ENCODE measurements around the gene MARCHF9.
"Not testable (repeated sequence)": the region's sequence is repeated elsewhere in the genome, so short reads cannot be mapped to it uniquely, and the experiment has no call there.

The MARCHF9 gene

DNA sequence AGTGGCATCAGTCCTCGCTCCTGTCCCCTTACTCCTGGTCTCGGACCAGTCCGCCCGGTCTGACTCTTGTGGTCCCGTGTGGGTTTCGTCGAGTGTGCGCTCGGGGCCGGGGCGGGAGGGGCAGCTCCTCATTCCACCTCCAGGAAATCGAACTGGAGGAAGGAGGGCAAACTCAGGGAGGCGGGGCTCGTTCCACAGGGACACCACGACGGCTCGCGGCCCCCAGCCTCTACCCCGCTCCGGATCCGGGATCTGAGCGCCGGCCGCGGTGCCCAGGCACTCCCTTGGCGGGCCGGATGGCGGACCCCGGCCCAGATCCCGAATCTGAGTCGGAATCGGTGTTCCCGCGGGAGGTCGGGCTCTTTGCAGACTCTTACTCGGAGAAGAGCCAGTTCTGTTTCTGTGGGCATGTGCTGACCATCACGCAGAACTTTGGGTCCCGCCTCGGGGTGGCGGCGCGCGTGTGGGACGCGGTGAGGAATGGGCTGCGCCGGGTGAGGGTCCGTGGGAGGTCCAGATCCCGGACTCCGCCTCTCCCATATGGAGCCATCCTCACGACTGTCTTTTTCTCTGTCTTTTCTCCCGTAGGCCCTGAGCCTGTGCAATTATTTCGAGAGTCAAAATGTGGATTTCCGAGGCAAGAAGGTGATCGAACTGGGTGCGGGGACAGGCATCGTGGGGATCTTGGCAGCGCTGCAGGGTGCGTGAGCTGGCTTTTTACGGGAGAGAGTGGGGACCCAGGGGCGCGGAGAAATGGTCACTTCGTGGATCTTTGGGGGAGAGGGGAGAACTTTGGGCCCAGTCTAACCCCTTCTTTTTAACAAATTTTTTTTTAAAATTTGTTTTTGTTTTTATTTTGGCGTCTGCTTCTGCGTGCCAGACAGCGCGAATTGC, 17.8 kb downstream of the MARCHF9 start, which contains the start of gene EEF1AKMT3:
EEF1AKMT3 (plus strand) TSS at position 186 of the 894 bp plus-strand sequence; CDS start at position 297, 111 bp downstream.
- DNase-seq: peak; percentile 65

DNA sequence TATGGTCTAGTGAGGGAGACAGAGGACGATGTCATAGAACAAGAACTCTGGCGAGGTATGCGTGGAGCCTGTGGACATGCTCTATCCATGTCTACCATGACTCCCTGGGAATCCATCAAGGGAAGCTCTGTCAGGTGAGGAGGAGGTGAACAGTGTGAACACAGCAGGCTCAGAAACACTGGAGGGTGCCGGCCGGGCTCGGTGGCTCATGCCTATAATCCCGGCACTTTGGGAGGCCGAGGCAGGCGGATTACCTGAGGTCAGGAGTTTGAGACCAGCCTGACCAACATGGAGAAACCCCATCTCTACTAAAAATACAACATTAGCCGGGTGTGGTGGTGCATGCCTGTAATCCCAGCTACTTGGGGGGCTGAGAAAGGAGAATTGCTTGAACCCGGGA, 19.7 kb downstream of the MARCHF9 start:
- DNase-seq: not testable (repeated sequence)

DNA sequence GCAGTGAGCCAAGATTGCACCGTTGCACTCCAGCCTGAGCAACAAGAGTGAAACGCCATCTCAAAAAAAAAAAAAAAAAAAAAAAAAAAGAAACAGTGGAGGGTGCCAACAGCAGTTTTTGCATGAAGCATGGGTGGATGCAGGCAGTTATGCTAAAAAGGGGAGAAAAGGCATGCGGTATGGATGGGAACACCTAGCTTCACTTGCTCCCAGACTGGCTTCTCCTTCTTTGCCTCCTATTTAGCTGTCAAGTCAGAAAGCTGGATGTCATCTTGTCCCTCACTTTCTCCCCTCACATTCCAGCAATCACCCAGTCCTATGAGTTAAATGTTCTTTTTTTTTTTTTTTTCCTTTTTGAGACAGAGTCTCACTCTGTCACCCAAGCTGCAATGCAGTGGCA, 20.1 kb downstream of the MARCHF9 start:
- no peak for DNase-seq

- DNase-seq: peak; percentile 87
Measured at GRCh38 chr12:57775563-57776246, 20.8 kb downstream of the MARCHF9 start.

- no peak for DNase-seq
Measured at GRCh38 chr12:57776247-57776587, 21.3 kb downstream of the MARCHF9 start.

DNA sequence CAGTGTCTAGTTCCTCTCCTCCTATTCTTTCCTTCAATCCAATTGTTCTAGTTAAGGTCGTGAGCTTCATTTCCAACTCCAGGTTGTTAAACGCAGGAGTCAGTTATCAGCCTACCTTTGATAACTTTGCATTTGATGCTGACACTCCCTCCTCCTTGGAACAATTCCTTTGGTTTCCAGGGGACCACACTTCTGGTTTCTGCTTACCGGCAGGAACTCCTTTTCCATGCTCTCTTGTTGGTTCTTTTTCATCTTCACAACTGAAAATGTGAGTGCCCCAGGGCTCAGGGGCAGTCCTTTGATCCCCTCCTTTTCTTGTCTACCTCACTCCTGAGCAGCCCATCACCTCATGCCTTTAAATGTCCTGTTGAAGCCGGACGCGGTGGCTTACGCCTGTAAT, 22.5 kb downstream of the MARCHF9 start:
- DNase-seq: no peak

- no peak for DNase-seq
Measured at GRCh38 chr12:57777911-57778310, 23.0 kb downstream of the MARCHF9 start.

DNA sequence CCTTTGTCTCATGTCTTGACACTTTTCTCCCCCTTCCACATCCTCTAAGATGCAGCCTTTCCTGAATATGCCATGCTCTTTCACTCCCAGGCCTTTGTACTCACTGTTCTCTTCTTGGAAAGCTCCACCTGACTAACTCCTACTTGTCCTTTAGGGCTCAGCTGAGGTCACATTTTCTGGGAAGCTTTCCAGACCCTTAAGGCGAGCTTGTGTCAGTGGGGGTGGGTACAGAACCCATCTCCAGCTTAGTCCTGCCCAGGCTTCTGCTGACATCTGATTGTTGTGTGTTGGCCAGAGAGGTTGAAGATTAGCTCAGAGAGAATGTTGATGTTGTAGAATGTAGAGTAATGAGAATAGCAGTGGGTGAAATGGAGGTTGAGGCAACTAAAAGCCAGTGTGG, 24.8 kb downstream of the MARCHF9 start:
- no peak for DNase-seq

- DNase-seq: no peak
Measured at GRCh38 chr12:57780284-57780897, 25.5 kb downstream of the MARCHF9 start.

- peak; percentile 83 for DNase-seq
Measured at GRCh38 chr12:57781244-57781643, 26.3 kb downstream of the MARCHF9 start.

DNA sequence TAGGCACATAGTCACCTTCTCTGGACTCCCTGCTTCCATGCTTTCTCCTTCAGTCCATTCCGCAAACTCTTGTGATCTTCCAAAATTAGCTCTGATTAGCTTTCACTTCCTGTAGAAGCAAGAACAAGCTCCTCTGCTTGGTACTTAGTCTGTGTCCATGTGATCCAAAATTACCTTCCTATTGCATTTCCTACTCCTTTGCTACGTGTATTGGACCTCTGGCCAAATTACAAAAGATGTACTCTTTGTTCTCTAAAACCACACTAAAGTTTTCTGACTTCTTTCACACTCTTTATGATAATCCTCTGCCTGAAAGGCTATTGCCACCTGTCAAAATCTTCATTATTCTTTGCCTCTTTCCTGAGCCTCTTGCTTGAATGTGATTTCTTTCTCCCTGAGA, 26.9 kb downstream of the MARCHF9 start:
- peak; percentile 58 for DNase-seq

- DNase-seq: no peak
Measured at GRCh38 chr12:57782243-57782607, 27.3 kb downstream of the MARCHF9 start.

DNA sequence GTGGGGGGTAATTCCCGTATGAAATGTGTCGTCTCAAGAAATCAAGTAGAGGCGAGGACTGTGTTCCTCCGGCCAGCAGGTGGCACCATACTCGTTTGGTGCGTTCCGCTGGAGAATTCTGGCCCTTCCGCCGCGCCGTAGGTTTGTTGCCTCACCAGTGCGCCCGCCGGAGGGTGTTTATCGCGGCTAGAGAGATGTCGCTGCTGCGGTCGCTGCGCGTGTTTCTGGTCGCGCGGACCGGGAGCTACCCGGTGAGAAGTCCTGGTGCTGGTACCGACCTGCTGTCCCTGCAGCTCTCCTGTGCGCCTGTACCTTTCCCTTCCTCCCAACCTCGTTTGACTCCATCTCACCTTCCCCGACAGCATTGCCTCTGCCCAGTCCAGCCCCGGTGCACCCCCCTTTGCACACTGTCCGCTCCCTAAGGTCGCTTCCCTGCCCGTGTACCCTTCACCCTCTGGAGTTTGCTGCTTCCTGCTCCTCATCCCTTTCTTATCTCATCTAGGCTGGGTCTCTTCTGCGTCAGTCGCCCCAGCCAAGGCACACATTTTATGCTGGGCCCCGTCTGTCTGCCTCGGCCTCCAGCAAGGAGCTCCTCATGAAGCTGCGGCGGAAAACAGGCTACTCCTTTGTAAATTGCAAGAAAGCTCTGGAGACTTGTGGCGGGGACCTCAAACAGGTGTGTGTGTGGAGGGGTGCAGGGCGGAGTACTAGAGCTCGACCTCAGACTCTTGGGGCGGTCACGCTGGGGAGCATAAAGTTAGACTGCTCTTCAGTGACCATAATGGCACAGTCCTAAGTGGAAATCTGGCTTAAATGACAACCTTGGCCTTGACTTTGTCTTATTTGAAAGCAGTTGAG, 27.9 kb downstream of the MARCHF9 start, which contains the start of gene TSFM:
TSFM (plus strand) TSS at position 180 of the 858 bp plus-strand sequence; CDS start at position 195, 15 bp downstream.
- DNase-seq: peak; percentile 90

DNA sequence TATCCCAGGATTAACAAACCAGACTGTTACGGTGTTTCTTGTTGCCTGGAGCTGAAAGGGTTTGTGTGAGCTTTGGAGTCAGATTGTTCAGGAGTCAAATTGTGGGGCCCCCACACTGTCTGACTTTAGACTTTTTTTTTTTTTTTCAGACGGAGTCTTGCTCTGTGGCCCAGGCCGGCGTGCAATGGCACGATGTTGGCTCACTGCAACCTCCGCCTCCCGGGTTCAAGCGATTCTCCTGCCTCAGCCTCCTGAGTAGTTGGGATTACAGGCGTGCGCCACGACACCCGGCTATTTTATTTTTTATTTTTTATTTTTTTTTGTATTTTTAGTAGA, 28.5 kb downstream of the MARCHF9 start:
- DNase-seq: no peak

DNA sequence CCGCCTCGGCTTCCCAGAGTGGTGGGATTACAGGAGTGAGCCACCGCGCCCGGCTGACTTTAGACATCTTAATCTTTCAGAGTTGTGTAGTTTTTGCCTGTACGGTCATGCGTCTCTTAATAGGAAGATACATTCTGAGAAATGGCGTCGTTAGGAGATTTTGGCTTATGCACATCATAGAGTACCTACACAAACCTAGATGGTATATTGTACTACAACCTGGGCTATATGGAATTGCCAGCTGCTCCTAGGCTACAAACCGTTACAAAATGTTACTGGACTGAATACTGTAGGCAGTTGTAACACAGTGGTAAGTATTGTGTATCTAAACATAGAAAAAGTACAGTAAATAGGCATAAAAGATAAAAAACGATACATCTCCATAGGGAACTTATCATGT, 29.0 kb downstream of the MARCHF9 start:
- DNase-seq: no peak

DNA sequence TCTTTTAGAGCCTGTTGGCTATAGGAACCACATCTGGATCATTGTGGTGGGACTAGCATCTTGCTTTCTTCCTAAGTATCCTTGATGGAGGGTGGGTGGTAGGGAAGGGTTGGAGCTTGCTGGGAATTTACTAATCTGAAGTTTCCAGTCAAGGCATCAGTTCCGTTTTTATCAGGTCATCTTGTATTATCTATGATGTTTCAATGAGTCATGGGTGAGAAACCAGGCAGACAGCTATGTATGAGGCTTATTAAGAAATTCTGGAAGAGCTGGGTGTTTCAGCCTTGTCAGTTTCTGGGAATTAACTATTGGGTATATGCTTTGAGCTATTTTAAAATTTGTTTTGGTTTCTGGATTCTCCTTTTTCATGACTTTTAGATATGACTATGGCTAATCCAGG, 39.0 kb downstream of the MARCHF9 start:
- DNase-seq: peak; percentile 43

DNA sequence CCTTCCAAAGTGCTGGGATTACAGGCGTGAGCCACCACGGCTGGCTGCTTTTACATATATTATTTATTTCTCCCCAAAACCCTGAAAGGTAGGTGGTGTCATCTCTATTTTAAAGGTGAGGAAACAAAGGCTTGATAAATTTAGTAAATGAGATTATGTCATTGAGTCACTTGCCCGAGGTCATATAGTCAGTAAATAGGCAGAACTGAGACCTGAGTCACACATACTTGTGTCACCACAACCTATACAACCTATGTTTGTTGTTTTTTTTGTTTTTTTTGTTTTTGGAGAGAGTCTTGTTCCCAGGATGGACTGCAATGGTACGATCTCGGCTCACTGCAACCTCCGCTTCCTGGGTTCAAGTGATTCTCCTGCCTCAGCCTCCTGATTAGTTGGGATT, 40.5 kb downstream of the MARCHF9 start:
- no peak for DNase-seq

DNA sequence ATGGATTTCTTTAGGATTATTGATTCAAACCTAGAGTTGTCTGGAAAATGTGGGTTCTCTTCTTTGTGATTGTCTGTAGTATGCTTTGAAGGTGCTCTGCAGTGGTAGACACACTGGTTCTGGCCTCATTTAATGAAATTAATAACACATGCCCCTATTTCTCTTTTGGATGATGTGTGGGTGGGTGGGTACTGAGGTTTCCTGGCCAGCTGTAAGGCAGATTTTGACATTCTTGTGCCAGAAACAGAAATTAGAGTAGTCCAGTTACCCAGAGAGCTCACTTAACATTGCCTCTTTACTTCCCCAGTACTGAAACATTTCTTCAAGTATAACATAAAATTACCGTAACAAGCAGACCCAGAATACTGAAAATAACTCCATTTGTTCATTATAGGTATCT, 42.1 kb downstream of the MARCHF9 start:
- no peak for DNase-seq

DNA sequence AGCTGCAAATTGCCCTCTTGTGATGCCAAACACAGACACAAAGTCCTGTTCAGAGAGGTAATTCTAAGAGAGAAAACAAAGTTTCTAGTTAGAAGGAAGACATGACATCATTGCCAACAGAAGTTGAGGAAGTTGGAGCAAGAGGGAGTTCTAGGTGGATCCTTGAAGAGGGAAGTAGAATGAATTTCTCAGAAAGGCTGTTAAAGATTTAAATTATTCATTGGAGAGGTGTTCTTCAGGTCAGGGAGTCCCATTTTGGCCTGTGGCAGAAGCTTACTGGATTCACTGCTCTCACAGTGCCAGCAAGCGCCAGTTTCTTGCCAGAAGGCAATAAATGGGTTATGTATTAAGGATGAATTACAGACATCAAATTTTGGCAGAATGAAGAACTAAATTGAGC, 43.0 kb downstream of the MARCHF9 start:
- peak; percentile 51 for DNase-seq

GRCh38 chr12:57800965-57801364, 46.1 kb downstream of the MARCHF9 start:
- DNase-seq: no peak

DNA sequence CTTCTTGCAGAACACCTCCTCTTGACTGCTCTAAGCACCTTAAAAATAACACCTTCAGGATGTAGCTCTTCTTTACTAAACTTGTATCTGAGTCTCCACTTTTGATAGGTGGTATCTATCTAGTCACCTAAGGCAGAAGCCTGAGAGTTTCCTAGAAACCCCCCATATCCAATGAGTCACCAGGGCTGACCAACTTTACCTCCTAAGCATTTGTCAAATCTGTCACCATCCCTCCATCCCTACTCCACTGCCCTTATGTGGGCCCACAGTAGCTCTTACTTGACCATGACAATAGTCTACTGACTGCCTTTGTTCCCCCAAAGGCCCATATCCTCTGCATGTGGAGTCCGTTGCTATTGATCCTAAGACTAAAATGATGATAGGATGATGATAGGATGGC, 47.7 kb downstream of the MARCHF9 start:
- no peak for DNase-seq

DNA sequence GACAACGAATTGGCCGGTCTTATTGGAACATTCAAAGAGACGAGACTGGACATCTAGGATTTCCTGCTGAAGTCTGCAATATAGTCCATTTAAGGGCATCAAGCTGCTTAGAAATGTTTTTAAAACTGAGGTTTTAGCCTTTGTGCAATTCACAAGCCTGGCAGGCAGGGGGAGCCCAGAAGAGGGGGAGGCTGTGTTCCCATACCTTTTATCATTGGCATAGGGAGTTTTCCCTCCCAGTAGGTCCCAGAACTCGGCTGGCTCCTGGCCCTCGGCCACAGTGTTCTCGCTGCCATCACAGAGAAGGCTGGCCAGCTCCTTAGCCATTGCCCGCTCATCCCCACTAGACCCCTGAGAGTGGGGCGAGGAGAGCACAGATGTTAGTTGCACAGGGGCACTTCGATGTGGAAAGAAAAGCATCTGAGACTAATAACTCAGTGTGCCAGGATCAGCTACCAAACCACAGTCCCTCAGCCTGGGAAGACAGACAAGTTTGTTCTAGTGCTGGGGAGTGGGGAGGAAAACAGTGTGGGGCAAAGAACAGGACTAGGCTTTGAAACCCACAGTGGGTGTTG, 48.5 kb downstream of the MARCHF9 start:
- DNase-seq: peak; percentile 26

DNA sequence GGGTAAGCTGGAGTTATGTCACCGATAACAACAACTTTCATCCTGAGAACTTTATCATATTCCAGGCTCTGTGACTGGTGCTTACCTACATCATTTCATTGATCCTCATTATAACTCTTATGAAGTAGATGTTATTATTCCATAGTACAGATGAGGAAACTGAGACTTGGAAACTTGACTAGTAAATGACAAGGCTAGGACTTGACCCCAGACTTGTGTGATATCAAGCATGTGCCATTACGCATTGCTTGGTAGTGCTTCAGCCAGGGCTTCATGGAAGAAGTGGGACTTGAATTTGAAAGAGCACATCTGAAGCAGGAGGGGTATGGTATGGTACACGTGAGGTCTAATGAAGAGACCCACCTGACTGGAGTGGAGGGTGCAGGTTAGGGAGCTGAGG, 51.8 kb downstream of the MARCHF9 start:
- no peak for DNase-seq

All from MV-4-11 (cell line).